Esophagus muscularis mucosa (tissue), 4 donors: Measurements from ENCODE around the gene IFFO2. TPM values are rescaled to one million over a fixed set of nuclear protein-coding genes. Genes with fewer than 3 reads are reported as not detected.

ENCODE experiments used
- DNase-seq: peaks from one replicate; pipeline ENCODE4 v3.0.0-alpha.2; 2017; ENCODE audit errors: extremely low spot score
- H3K27ac ChIP-seq, 4 donors: fragments of 200-600 bp; sonication (generic); replicated peaks in 1 of 4; 1 replicate in 3 of 4; 2 replicates in 1 of 4; pipeline ENCODE4 v1.5.1; 2016 to 2019; ENCODE audit warnings: mild to moderate bottlenecking in 1 of 4
- H3K27me3 ChIP-seq, 4 donors: fragments of 200-600 bp; sonication (generic); one replicate each; pipeline versions ENCODE4 v1.5.1 to v1.6.0; 2016 to 2019
- H3K36me3 ChIP-seq, 4 donors: fragments of 200-600 bp; sonication (generic); one replicate each; pipeline ENCODE4 v1.5.1; 2016 to 2019
- H3K4me1 ChIP-seq, 4 donors: fragments of 200-600 bp; sonication (generic); one replicate each; pipeline ENCODE4 v1.5.1; 2016 to 2019
- H3K4me3 ChIP-seq, 4 donors: fragments of 200-600 bp; sonication (generic); 1 replicate in 2 of 4; 2 replicates in 2 of 4; pipeline ENCODE4 v1.5.1; 2016 to 2019; ENCODE audit warnings: mild to moderate bottlenecking in 4 of 4, moderate library complexity in 1 of 4
- H3K9me3 ChIP-seq, 4 donors: fragments of 200-600 bp; sonication (generic); 1 replicate in 3 of 4; 2 replicates in 1 of 4; pipeline ENCODE4 v1.5.1; 2016 to 2019
- CTCF ChIP-seq, 3 experiments: fragments of 200-600 bp in 2 of 3; fragments of 450-650 bp in 1 of 3; sonication (generic) in 2 of 3; IDR thresholded peaks; one replicate each; pipeline ENCODE4 v1.5.1; 2017 to 2019; ENCODE audit warnings: antibody characterized with exemption in 3 of 3, mild to moderate bottlenecking in 2 of 3, moderate library complexity in 1 of 3
- EP300 ChIP-seq: sonication (generic); formaldehyde crosslinking; IDR thresholded peaks from one replicate; pipeline ENCODE4 v1.6.1; 2017; ENCODE audit warnings: antibody characterized with exemption
- POLR2A ChIP-seq: fragments of 450-650 bp; IDR thresholded peaks from one replicate; pipeline ENCODE4 v1.6.1; 2017; ENCODE audit warnings: antibody characterized with exemption, moderate library complexity, mild to moderate bottlenecking, low read depth
- POLR2AphosphoS5 ChIP-seq, 2 donors: sonication (generic); formaldehyde crosslinking; IDR thresholded peaks; one replicate each; pipeline ENCODE4 v1.6.1; 2017; ENCODE audit warnings: antibody characterized with exemption in 2 of 2
- WGBS: methylation state at CpG from one replicate; pipeline ENCODE4 v1.1.5; 2018; 5-methylcytosine and 5-hydroxymethylcytosine counted together
- intact Hi-C: fragments of 100-400 bp; cut with DNase I; formaldehyde crosslinking; loops from one replicate; pipeline ENCODE4 v1.15.1; 2023
- total RNA-seq, 4 donors: library from RNA; depleted of rRNA; stranded (reverse); fragments of >200 nt; gene quantifications; one replicate each; pipeline versions ENCODE4 v1.1.0 to v1.2.1, GENCODE V29; 2016

IFFO2 gene
- total RNA-seq, 4 donors from 2014 or later, result 9.6 to 40.3 (median 16.3) TPM

- Histone ChIP-seq H3K4me1 (peaks cover 73 to 92% (median 92%) of the 10 kb centered on the region in 4 donors), H3K4me3 (peak overlapping the region in 2 of 4 donors; percentile 46 to 48), H3K27ac (peak overlapping the region; percentile 85 to 95 (median 94)), H3K36me3 (no peaks in the 10 kb centered on the region), H3K27me3 (no peaks in the 10 kb centered on the region), H3K9me3 (no peaks in the 10 kb centered on the region)
- no peak for TF ChIP-seq POLR2A
- DNase-seq, result no peak
- intact Hi-C loops, result no loop called here
- WGBS, result 70% methylated on average over 9 of the region's 9 CpGs
Observed at GRCh38 chr1:18951416-18951815, 5.1 kb downstream of the IFFO2 start.

GRCh38 chr1:18950401-18951026, 6.0 kb downstream of the IFFO2 start:
- intact Hi-C loops, result no loop called here
- Histone ChIP-seq H3K4me3 (peak overlapping the region; percentile 46 to 54 (median 48)), H3K4me1 (peaks cover 79 to 100% (median 99%) of the 10 kb centered on the region in 4 donors), H3K27me3 (no peaks in the 10 kb centered on the region), H3K27ac (peak overlapping the region; percentile 85 to 95 (median 94)), H3K9me3 (no peaks in the 10 kb centered on the region), H3K36me3 (no peaks in the 10 kb centered on the region)
- 30% methylated on average over 19 of the region's 19 CpGs for WGBS
- TF ChIP-seq CTCF (IDR thresholded peaks at IDR 0.05) (no peak), POLR2A (peak; percentile 42), EP300 (peak; percentile 57), POLR2AphosphoS5 (IDR thresholded peaks at IDR 0.05) (peak; percentile 76 to 92)
- no peak for DNase-seq

- no peak for DNase-seq
- 18% methylated on average over 22 of the region's 22 CpGs for WGBS
Observed at GRCh38 chr1:18949686-18950400, 6.6 kb downstream of the IFFO2 start.

GRCh38 chr1:18948913-18949685, 7.4 kb downstream of the IFFO2 start:
- WGBS, result 32% methylated on average over 15 of the region's 23 CpGs

More at GRCh38 chr1:18949686-18950400, 6.6 kb downstream of the IFFO2 start:
- H3K27me3 ChIP-seq, result no peaks in the 10 kb centered on the region
- peak overlapping the region; percentile 85 to 95 (median 94) for H3K27ac ChIP-seq
- TF ChIP-seq POLR2A (no peak), POLR2AphosphoS5 (IDR thresholded peaks at IDR 0.05) (peak; percentile 33 to 58), CTCF (IDR thresholded peaks at IDR 0.05) (peak in 2 of 3 experiments; percentile 33 to 46), EP300 (no peak)
- no peaks in the 10 kb centered on the region for H3K36me3 ChIP-seq
- no peaks in the 10 kb centered on the region for H3K9me3 ChIP-seq
- H3K4me3 ChIP-seq, result peak overlapping the region; percentile 46 to 54 (median 48)
- peaks cover 79 to 100% (median 99%) of the 10 kb centered on the region in 4 donors for H3K4me1 ChIP-seq
- intact Hi-C loops, result no loop called here

More at GRCh38 chr1:18948913-18949685, 7.4 kb downstream of the IFFO2 start:
- Histone ChIP-seq H3K27ac (peak overlapping the region; percentile 85 to 95 (median 94)), H3K36me3 (no peaks in the 10 kb centered on the region), H3K4me3 (peak overlapping the region; percentile 46 to 54 (median 48)), H3K9me3 (no peaks in the 10 kb centered on the region), H3K4me1 (peaks cover 78 to 100% (median 99%) of the 10 kb centered on the region in 4 donors), H3K27me3 (no peaks in the 10 kb centered on the region)
- no peak for DNase-seq
- intact Hi-C loops, result no loop called here
- no peak for TF ChIP-seq POLR2AphosphoS5 (IDR thresholded peaks at IDR 0.05)
- TF ChIP-seq CTCF (IDR thresholded peaks at IDR 0.05), result peak in 2 of 3 experiments; percentile 15 to 28
- TF ChIP-seq EP300, result no peak
